ENCODE results near the gene LRRC4C. TPM values are rescaled to one million over a fixed set of nuclear protein-coding genes. Genes with fewer than 3 reads are reported as not detected.

The LRRC4C gene
- total RNA-seq, 1 experiment from 2014 or later, result 0.15 TPM

DNA sequence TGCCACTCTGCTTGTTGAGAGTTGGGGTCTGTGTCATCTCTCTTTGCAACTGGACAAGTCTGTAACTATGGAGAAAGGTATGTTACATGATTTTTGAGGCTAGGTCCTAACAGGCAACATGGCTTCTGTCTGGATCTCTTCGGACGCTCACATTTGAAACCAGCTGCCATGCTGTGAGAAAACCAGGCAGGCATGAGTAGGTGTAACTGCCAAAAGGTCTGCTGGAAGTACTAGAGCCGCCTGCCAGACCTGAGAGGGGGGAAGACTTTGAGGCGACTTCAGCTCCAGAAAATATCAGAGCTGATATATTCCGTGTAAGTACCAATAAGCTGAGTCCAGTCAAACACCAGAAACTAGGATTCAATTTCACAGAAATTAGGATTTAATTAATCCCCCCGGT lies 579.5 kb downstream of the LRRC4C start:
- Histone ChIP-seq H3K4me3 (ENCODE audit: low read depth in 2 of 2, low read length in 2 of 2) (no peak overlapping the region), H3K27me3 (ENCODE audit: control insufficient read depth, insufficient read depth, low read length) (no peaks in the 10 kb centered on the region), H3K9me3 (ENCODE audit: control insufficient read depth, insufficient read depth, low read depth, low read length) (no peaks in the 10 kb centered on the region), H3K36me3 (ENCODE audit: control insufficient read depth, insufficient read depth, low read length) (no peaks in the 10 kb centered on the region), H3K27ac (ENCODE audit: low read length) (no peak overlapping the region), H3K4me1 (ENCODE audit: control insufficient read depth, insufficient read depth, low read length) (no peaks in the 10 kb centered on the region)
- TF ChIP-seq TCF7L2 (IDR thresholded peaks at IDR 0.05; ENCODE audit: low read depth, low read length) (no peak), REST (IDR thresholded peaks at IDR 0.05; ENCODE audit: insufficient read depth in 1 of 2, low read depth in 2 of 2, low read length in 1 of 2) (no peak), SIN3A (IDR thresholded peaks at IDR 0.05; ENCODE audit: borderline replicate concordance, insufficient read depth, low read depth, low read length) (no peak), POLR2AphosphoS5 (IDR thresholded peaks at IDR 0.05; ENCODE audit: low read depth, low read length) (no peak), CTCF (IDR thresholded peaks at IDR 0.05) (no peak)
- DNase-seq (ENCODE audit: low read depth, low spot score), result no peak
- CTCF ChIA-PET, result no interaction called here
- intact Hi-C loops (cut with micrococcal nuclease; ENCODE audit: unreplicated experiment) (no loop called here), in situ Hi-C loops (cut with HindIII; ENCODE audit: low pct_unique_long_range_greater_than_20kb, low sequenced_read_pairs) (no loop called here)
- POLR2A ChIA-PET, result no interaction called here
- BruUV-seq (replicated peaks), result no TSS peak
- ATAC-seq, result no peak

DNA sequence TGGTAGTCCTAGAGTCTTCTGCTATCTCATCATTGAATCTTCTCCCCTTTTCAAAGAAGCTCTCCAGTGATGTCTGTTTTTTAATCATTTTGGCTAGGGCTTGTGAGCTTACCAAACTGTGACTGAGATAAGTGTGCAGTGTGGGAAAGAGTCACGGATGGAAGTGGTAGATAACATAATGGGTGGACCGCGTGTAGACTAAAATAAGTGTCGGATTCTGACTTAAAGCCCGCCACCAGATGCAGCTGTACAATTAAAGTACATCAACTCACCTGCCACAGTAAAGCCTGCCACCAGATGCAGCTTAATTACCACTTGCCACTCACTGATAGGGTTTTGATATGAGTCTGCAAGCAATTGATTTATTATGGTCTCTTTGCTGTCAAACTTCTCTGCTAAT lies 581.5 kb downstream of the LRRC4C start:
- no TSS peak for BruUV-seq (replicated peaks)
- DNase-seq (ENCODE audit: low read depth, low spot score) (no peak), ATAC-seq (no peak)
- no peak overlapping the region for H3K27ac ChIP-seq (ENCODE audit: low read length)
- H3K4me3 ChIP-seq (ENCODE audit: low read depth in 2 of 2, low read length in 2 of 2), result no peak overlapping the region
- no peaks in the 10 kb centered on the region for H3K4me1 ChIP-seq (ENCODE audit: control insufficient read depth, insufficient read depth, low read length)
- no peaks in the 10 kb centered on the region for H3K36me3 ChIP-seq (ENCODE audit: control insufficient read depth, insufficient read depth, low read length)
- TF ChIP-seq REST (IDR thresholded peaks at IDR 0.05; ENCODE audit: insufficient read depth in 1 of 2, low read depth in 2 of 2, low read length in 1 of 2) (no peak), TCF7L2 (IDR thresholded peaks at IDR 0.05; ENCODE audit: low read depth, low read length) (no peak), SIN3A (IDR thresholded peaks at IDR 0.05; ENCODE audit: borderline replicate concordance, insufficient read depth, low read depth, low read length) (no peak), CTCF (IDR thresholded peaks at IDR 0.05) (no peak), POLR2AphosphoS5 (IDR thresholded peaks at IDR 0.05; ENCODE audit: low read depth, low read length) (no peak)
- ChIA-PET POLR2A (interaction anchor here (0.6 kb wide), 1 partner anchor 26 kb away, joined by 3 read pairs; no protein-coding TSS in a partner anchor), CTCF (no interaction called here)
- H3K9me3 ChIP-seq (ENCODE audit: control insufficient read depth, insufficient read depth, low read depth, low read length), result no peaks in the 10 kb centered on the region
- in situ Hi-C loops (cut with HindIII; ENCODE audit: low pct_unique_long_range_greater_than_20kb, low sequenced_read_pairs) (no loop called here), intact Hi-C loops (cut with micrococcal nuclease; ENCODE audit: unreplicated experiment) (no loop called here)
- H3K27me3 ChIP-seq (ENCODE audit: control insufficient read depth, insufficient read depth, low read length), result no peaks in the 10 kb centered on the region

Data from Panc1 (cell line).